Activated CD8-positive, alpha-beta memory T cell treated with anti-CD3 and anti-CD28 coated beads for 24 hours (primary cell): ENCODE data around the gene GHDC.
"Not testable (repeated sequence)": the region's sequence is repeated elsewhere in the genome, so short reads cannot be mapped to it uniquely, and the experiment has no call there.

ENCODE experiments used
- DNase-seq: peaks from one replicate; pipeline ENCODE4 v3.0.0-alpha.2; 2020

Gene GHDC

DNA sequence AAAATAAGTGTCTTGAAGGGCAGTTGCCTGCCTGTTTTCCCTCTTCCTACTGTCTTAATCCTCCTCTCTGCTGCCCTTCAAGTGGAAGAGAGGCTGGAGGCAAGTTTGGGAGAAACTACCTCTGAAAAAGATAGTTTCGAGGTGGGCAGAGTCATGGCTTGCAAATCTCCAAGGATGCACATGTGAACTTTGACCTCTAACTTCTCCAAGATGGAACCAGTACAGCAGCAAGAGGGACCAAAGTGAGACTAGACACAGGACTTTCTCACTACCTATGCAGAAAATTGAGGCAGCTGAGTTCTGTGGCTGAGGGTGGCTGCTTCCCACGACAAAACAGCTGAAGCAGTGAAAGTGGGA is 12.5 kb downstream of the GHDC start:
- no peak for DNase-seq

DNA sequence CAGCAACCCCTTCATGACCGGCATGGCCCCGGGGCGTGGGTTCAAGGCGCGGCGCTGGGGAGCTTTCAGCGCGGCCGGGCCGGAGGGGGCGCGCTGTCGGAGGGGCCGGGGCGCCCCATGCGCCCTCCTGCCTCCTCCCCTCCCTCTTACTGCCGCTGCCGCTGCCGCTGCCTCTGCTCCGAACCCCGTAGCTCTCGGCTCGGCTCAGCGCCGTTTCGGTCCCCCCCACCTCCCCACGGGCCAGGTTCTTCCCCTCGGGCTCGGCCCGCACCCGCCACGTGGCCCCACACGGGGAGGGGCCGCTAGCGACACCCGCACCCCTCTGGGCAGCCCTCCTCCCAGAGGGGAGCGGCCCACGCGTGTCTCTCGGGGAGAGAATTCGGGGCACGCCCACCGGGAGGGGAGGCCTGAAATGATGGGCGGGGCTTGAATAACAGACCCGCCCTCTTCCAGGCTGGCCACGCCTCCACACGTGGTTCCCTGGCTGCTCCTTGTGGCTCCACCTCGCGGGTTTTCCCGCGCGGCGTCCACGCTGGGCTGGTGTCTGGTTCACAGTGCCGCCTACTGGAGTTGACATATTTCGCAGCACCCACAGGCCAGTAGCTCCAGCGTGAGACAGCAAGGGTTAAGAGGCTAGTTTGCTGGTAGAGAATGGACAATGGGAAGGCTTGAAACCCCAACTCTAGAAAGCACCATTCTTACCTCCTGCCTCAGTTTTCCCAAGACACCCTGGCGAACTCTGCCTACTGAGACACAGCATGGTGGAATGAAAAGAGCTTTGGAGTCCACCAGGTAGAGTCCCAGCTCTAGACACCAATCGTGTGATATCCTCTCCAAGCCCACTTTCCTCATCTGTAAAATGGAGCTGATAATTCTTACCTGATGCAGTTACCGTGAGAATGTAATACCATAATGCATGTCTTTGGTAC is 13.1 kb downstream of the GHDC start, which contains the start of gene KCNH4:
KCNH4 (minus strand) TSS at position 221 of the 929 bp plus-strand sequence; CDS start at position 24, 197 bp downstream.
- peak; percentile 95 for DNase-seq

DNA sequence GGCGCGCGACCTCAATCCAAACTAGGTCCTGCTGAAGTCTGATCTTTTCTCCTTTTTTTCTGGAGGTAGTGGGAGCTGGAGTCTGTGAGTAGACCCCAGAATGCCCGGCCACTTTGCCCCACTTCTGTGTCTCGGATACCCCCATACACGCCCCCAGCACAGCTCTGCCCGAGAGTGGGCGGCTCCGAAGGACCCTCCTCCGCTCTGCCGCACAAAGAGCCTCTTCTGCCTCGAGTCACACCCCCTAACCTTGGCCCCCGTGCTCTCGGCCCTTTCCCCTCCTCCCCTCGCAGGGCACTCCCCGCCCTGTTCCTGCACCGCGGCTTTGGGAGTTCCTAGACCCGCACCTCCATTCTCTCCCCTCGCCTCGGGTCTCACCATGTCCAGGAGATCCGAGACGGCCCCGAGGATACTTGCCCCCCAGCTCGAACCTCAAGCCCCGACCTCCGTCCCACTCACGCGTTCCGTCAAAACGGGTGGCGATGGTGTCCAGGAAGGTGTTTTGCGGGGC is 13.8 kb downstream of the GHDC start:
- DNase-seq, result peak; percentile 63

DNA sequence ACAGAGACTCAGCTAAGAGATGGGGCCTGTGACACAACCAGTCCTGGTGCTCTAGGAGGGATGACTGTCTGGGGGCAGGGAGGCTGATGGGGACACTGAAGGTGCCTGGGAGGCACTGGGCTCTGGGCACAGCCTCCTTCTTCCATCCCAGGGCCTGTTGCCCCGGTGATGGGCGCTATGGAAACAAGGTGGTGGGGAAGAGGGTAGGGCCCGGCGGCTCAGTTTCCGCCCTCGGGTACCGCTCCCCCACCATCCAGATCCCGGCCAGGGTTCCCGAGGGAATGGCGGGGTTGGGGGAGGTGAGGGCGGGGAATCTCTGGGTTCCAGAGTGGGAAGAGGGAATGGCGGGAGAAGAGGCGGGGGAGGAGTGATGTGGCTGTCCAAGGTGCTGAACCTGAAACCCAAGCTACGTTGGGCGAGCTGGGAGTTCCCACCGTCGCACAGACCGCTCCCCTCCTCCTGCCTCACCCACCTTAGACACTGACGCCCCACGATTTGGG is 14.3 kb downstream of the GHDC start:
- DNase-seq, result peak; percentile 63

DNA sequence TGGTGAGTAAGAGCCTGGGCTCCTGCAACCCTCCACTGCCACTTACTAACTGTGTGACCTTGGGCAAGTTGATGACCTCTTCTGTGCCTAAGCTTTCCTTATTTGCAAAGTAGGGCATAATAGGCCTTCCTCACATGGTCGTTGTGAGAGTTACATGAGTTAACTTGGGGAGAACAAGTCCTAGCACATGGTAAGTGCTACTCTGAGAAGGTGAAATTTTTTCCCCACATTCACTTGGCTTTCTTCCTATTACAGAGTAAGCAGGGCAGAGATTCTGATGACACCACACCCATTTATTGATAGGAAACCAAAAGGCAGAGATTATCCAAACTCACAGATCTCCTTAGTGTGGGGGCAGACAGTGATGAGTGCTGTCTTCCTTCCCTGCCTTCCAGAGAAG is 15.0 kb downstream of the GHDC start:
- DNase-seq, result no peak

DNA sequence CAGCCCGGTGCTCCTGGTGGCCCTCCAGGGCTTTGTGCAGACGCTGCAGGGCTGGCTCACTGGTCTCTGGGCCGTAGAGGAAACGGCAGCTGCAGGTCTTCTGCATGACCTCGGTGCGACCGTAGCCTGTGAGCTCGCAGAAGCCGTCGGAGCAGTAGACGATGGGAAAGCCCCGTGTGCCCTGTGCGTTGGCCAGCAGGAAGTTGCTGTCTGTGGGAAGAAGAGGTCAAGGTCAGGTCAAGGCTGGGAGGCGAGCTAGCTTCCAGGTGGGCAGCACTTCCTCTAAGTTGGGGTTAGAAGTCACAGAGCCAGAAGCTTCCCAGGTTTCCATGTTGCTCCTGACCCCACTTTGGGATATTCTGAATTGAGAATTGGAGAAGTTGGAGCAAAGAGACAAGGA is 15.5 kb downstream of the GHDC start:
- no peak for DNase-seq

DNA sequence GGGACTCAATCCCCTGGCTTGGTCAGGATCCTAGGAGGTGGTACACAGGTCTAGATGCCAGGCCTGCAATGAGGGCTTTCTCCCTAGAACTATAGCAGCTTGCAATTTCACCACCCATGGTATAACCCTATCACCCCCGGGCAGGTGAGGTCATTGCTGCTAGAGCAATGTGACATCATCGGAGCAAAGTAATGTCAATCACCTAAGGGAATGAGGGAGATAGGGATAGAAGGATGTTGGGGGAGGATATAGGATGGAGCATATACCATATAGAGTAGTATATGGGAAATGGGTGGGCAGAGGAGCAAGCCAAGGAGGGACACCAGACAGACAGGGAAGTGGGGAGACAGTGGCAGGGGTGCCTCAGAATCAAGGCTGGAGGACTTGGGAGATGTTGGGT is 16.6 kb downstream of the GHDC start:
- no peak for DNase-seq

DNA sequence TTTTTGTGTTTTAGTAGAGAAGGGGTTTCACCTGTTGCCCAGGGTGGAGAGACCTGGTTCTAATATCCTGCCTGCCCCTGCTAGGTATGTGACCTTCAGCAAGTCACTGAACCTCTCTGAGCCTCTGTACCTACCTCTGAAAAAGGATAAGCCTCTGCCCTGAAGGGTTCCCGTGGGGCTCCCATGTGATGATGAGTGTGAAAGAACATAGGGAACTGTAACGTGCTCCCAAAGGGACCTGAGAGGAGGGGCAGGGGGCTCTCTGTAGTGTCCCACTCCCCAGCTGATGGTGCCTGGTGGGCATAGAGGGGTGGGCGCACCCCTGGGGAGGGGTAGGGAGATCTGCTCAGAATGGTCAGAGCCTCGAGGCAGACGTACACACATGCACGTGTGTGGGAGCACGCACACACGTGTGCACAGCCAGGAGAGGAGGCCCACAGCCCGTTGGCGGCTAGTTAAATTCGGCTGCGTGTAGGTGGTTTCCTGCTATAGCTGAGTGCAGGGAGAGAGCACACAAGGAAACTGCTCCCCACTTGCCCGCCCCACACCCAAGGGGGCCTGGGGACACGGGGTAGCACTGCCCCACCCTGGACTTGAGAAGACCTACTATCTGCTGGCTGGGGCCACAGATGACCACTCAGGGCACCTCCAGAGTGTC is 20.0 kb downstream of the GHDC start:
- no peak for DNase-seq

DNA sequence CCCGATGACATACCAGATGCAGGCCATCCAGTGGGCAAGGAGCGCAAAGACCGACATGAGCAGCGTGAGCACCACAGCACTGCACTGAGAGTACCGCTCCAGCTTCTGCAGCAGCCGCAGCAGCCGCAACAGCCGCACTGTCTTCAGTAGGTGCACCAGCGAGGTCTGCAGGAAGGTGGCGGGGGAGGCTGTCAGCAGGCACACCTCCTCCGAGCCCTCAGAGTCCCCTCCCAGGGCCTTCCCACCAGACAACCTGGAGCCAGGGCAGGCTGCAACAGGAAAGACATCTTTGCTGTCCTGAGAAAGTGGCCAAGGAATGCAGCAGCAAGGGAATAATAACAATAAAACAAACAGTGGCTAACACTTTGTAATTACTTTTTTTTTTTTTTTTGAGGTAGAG is 22.5 kb downstream of the GHDC start:
- DNase-seq, result no peak

DNA sequence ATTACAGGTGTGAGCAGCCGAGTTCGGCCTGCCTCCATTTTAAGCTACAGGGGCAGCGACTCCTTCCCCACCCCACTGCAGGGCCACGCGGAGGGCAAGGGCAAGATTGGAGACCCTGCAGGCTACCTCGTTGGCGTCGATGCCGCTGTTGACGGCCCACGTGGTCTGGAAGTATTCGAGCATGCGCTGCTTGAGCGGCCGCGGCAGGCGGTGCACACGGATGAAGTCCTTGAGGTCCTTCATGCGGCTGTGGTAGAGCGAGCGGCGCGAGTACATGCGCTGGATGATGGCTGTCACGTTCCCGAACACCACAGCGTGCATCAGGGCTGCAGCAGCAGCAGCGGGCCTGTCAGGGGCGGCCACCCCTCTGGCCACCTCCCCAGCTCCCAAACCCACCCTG is 24.9 kb downstream of the GHDC start:
- DNase-seq, result no peak

DNA sequence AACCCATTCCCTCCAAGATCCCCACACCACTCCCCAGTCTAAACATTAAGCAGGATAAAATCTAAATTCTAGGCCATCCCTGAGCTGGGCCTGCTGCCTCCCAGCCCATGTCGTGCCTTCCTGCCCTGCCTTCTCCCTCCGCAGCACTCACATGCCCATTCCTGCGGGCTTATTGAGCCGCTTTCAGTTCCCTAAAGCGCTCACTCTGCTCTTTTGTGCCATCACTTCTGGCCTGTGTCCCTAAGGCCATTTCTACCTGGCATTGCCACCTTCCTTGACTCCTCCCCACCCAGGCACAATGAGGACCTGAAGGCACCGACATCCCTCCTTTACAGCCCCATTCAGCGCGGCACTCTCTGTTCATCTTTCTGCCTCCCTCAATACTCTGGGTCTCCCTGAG is 26.5 kb downstream of the GHDC start:
- DNase-seq, result no peak

DNA sequence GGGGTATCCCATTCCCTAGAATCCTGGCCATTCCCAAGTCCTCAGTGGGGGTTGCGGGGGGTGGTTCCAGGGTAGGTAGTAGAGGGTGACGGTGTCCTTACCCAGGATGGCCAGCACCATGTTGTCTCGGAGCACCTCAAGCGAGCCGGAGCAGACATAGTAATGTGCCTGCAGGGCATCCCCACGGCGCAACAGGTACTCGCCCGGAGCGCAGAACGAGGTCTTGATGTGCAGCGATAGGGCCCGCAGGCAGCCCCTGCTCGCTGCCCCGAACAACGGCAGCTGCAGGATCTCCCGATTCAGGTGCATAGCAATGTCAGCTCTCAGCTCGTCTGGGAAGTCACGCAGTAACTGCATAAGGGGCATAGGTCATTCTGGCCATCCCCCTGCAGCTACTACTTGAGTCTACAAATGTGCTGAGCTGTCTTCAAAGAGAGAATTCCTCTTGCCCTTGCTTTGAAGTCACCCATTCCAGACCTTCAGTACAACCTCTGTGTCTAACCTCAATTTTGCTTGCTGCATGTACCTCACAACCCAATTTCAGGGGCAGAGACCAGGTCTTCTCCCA is 28.0 kb downstream of the GHDC start:
- no peak for DNase-seq

DNA sequence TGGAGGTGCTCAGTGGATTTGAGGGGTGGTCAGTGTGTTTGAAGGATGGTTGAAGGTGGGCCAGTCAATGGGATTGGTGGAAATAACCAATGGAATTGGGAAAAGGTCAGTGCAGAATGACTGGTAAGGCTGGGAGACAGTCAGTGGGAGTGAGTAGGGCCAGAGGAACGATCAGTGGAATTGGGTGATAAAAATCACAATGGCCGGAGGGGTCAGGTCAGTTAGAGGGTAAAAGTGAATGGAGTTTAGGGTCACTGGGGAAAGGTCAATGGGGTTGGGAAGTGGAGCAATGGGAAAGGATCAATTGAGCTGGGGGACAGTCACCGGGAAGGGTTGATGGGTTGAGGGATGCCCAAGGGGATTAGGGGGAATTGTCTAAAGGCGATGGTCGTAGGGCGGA is 28.5 kb downstream of the GHDC start:
- no peak for DNase-seq

DNA sequence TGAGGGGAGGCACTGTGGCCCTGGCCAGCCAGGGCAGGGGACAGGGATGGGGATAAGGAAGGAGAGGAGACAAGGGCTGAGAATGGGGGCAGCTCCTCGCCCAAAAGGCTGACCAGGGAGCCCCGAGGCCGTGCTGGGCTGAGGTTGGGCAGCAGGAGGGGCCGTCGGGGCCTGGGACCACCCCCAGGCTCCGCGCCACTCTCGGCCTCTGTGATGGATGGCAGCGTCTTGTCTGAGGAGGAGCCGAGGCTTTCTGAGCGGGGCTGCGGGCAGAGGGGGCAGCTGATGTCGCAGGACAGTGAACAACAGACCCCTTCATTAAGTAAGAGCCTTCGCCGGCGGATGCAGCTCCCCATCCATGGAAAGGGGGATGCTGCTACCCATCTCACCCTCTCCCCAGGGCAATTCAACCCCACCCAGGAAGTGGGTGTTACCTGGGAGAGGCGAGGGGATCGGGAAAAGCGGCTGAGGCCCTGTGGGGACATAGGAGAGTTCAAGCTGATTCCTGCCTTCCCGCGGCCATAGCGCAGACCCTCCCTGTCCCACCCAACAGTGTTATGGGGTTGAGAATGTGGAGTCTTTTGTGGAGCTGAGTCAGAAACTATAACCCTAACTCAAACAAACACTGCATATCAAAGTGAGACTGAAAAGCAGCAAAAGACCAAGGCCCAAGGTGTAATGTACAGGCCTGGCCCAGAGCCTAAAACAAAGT is 30.4 kb downstream of the GHDC start:
- no peak for DNase-seq

DNA sequence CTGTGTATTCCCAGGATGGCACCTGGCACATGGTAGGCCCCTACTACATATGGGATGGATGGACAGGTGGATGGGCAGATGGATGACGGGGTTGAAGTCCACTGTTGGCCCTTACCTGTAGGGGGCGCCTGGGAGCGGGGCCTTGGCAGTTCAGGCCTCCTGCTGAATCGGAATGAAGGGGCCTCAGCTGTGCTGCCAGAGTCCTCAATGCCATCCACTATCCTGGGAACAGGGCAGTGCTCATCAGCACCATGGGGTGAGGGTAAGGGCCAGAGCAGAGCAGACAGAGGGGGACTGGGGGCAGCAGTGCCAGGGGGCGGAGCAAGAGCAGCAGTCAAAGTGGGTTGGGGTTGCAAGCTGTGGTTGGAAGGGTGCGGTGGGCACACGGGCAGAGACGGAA is 31.2 kb downstream of the GHDC start:
- peak; percentile 73 for DNase-seq

DNA sequence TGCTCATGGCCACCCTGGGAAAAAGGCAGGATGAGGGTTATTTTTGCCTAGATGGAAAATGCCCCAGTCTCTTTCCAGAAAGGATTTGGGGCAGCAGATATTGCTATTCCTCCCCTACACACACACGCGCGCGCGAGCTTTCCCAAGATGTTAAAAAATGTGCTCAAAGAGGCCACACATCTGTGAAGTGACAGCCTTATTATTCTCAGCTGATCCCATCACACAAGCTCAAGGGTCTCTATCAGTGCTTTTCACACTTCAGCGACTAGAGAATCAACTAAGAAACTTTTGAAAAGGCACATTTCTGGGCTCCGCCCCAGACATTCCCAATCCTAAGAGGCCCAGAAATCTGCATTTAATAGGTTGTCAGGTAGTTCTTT is 33.8 kb downstream of the GHDC start:
- DNase-seq, result no peak

DNA sequence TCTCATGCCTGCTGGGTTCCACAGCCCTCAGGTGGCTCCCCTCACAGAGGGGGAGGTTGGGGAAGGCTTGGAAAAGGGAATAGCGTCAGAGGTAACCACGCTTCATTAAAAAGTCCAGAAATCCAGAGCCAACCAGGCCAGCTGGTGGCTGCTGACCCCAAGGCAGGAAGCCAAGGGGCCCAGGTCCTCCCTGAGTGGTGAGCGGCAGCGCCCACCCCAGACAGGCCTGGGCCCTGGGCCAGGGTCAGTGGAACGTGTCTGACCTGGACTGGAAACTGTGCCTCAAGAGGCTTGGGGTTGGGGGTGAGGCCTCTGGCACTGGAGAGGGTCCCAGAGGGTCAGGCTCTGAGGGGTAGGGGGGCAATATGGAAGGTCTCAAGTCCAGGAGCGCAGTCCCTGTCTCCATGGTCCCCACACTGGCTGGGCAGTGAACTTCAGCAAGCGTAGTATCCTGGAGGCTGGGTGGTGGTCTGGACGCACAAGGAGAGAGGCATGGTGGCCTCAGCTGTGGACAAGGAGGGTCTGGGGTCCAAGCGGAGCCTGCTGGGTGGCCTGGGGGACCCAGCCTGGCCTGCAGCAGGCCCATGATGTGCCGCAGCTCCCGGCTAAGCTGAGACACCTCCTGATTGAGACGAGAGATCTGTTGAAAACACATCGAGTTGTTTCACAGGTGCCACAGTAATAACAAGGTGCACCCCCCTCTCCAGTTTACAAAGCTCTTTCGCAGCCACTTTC is 34.3 kb downstream of the GHDC start:
- DNase-seq, result no peak

DNA sequence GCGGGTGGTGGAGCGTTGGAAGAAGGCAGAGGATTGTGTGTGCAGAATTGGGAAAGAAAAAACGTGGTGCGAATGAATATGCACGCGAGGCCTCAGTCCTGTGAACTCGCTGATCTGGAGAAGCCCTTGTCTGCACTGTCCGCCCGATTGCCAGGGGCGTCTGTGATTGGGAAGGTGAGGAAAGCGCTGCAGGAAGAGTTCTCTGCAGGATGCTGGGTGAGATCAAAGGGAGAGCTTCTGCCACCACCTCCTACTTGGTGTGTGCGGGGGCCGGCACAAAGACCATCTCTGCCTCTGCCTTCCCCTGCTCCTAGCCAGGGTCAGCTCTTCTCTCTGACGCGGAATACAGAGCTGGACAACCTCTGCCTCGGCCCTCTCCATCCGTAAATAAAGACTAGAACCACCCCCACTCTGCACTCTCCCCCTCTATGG is 38.7 kb downstream of the GHDC start:
- no peak for DNase-seq

DNA sequence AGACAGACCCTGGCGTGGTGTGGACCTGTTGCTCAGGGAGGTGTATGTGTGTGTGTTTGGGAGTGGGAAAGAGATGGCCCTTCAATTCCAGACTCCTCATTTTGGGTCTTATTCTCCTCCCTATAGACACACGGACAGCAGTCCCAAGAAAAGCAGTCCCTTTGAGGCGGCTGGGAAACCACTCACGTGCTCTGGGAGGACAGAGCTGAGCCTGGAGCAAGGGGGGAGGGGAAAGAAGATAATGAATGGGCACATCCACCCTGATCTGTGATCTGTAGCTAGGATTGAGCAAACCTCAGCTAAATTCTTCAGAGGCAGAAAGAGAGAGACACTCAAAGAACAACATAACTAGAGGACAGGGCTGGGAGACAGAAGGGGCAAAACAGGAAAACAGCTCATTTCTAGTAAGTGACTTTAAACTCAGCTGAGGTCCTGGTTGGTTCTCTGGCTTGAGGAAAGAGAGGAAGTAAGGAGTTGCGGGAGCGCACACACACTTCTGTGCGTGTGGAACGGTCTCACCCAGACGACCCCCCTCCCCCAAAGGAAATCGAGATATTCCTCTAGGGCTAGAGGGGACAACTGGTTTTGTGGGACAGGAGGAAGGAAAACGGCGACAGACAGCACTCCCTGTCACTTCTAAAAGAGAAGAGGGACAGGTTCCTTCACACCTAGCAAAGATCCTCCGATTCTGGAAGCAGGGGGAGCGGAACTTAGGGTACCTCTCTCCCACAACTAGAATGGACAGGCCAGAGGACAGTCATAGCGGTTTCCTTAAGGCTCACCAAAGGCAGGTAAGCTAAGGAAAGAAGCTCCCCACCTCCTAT is 40.2 kb downstream of the GHDC start:
- no peak for DNase-seq

DNA sequence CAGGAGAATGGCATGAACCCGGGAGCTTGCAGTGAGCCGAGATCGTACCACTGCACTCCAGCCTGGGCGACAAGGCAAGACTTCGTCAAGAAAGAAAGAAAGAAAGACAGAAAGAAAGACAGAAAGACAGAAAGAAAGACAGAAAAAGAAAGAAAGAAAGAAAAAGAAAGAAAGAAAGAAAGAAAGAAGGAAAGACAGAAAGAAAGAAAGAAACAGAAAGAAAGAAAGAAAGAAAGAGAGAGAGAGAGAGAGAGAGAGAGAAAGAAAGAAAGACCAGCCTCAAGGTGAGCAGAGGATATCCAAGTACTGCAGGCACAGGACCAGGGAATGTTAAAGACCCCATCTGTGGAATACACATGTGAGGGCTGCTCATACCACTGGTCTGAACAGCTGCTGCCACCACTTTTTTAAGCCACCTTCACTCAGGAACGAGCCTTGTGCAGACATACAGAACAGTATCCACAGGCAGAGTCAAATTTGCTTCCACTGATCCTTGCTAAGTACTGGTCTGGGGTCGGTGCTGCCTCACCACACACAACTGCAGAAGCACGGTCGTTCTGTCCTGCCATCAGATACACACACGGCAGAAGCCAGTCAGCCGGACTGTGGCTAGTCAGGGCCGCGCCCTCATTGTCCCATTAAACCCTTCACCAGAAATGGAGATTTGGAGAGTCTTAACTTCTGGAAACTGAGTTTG is 47.2 kb downstream of the GHDC start:
- no peak for DNase-seq

DNA sequence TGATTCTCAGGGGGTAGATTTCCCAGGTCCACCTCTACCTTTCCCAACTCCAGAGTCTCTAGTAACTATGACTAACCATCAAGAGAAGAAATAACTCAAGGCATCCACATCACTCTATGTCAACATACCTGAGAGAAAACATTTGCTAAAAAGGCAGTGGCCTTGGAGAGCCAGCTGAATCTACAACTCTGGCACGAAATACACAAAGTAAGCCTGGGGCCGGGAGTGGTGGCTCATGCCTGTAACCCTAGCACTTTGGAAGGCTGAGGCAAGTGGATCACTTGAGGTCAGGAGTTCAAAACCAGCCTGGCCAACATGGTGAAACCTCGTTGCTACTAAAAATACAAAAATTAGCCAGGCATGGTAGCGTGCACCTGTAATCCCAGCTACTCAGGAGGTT is 51.2 kb downstream of the GHDC start:
- DNase-seq, result not testable (repeated sequence)
